HepG2 (cell line): ENCODE measurements around the gene GTF2A1. TPM values are rescaled to one million over a fixed set of nuclear protein-coding genes. Genes with fewer than 3 reads are reported as not detected.

Experiments
- ERF ChIP-seq: IDR thresholded peaks from 2 replicates; pipeline ENCODE4 v1.6.1; 2018; ENCODE audit warnings: missing biosample characterization, missing genetic modification reagents
- GLI4 ChIP-seq: sonication (generic); formaldehyde crosslinking; IDR thresholded peaks from 2 replicates; pipeline ENCODE4 v1.5.1; 2020; ENCODE audit warnings: missing genetic modification reagents, mild to moderate bottlenecking, moderate library complexity, borderline replicate concordance
- GTF3A ChIP-seq: sonication (generic); formaldehyde crosslinking; conservative IDR thresholded peaks from 2 replicates; pipeline ENCODE4 v1.4.0; 2020; ENCODE audit warnings: mild to moderate bottlenecking, missing genetic modification reagents
- MYC ChIP-seq: sonication (generic); formaldehyde crosslinking; IDR thresholded peaks from 2 replicates; pipeline ENCODE4 v1.9.0; 2021; ENCODE audit warnings: missing genetic modification reagents, borderline replicate concordance
- NKX3-1 ChIP-seq: sonication (generic); formaldehyde crosslinking; IDR thresholded peaks from 2 replicates; pipeline ENCODE4 v1.5.0; 2020; ENCODE audit warnings: missing genetic modification reagents
- PITX1 ChIP-seq: sonication (generic); formaldehyde crosslinking; IDR thresholded peaks from 2 replicates; pipeline ENCODE4 v1.5.1; 2020; ENCODE audit warnings: mild to moderate bottlenecking, missing genetic modification reagents
- REXO4 ChIP-seq: sonication (generic); formaldehyde crosslinking; IDR thresholded peaks from 2 replicates; pipeline ENCODE4 v1.8.0; 2022; ENCODE audit warnings: missing genetic modification reagents, mild to moderate bottlenecking, borderline replicate concordance
- RFX5 ChIP-seq: IDR thresholded peaks from 2 replicates; pipeline ENCODE4 v1.6.1; 2011; ENCODE audit warnings: low read depth, low read length, improper control_type of control experiment
- TBP ChIP-seq: sonication (generic); formaldehyde crosslinking; IDR thresholded peaks from 2 replicates; pipeline ENCODE4 v1.5.0; 2020; ENCODE audit warnings: missing genetic modification reagents
- U2AF1 ChIP-seq: fragments of 200-400 bp; formaldehyde crosslinking; optimal IDR thresholded peaks from 2 replicates; pipeline ENCODE3; 2017; ENCODE audit warnings: mild to moderate bottlenecking, low read depth, low read length
- ZNF12 ChIP-seq: sonication (generic); formaldehyde crosslinking; IDR thresholded peaks from 2 replicates; pipeline ENCODE4 v1.5.0; 2020; ENCODE audit warnings: missing genetic modification reagents
- ZNF333 ChIP-seq: sonication (generic); formaldehyde crosslinking; IDR thresholded peaks from 2 replicates; pipeline ENCODE4 v1.4.0; 2020; ENCODE audit warnings: mild to moderate bottlenecking, missing genetic modification reagents, borderline replicate concordance
- ZNF670 ChIP-seq: sonication (generic); formaldehyde crosslinking; IDR thresholded peaks from 2 replicates; pipeline ENCODE4 v1.8.0; 2022; ENCODE audit warnings: mild to moderate bottlenecking, missing genetic modification reagents, borderline replicate concordance
- ZXDC ChIP-seq: sonication (generic); formaldehyde crosslinking; IDR thresholded peaks from 2 replicates; pipeline ENCODE4 v1.5.0; 2020; ENCODE audit warnings: mild to moderate bottlenecking, missing genetic modification reagents
- polyA plus RNA-seq, 8 experiments: library from polyadenylated mRNA; depleted of rRNA in 3 of 8; stranded (reverse) in 7 of 8; unstranded in 1 of 8; fragments of >200 nt; fragmentation: Illumina TruSeq in 4 of 8; extraction: Trizol in 4 of 8; gene quantifications; 2 replicates each; pipeline versions ENCODE4 v1.2.1 to v1.2.3, GENCODE V29; 2011 to 2016; ENCODE audit warnings: low read depth in 4 of 8, missing spikeins in 1 of 8, mixed read lengths in 1 of 8; ENCODE audit not compliant: insufficient read depth in 1 of 8
- total RNA-seq, 5 experiments: library from RNA; depleted of rRNA; stranded (reverse); fragments of >200 nt; fragmentation: Illumina TruSeq; extraction: Trizol; gene quantifications; 2 replicates each; pipeline ENCODE4 v1.2.3, GENCODE V29; 2016; ENCODE audit warnings: low read depth in 1 of 5
- TF ChIP-seq, protein P1 (sequence below): sonication (generic); formaldehyde crosslinking; conservative IDR thresholded peaks from 2 replicates; pipeline ENCODE4 v1.4.0; 2020; ENCODE audit warnings: missing genetic modification reagents
- TF ChIP-seq, protein P2 (sequence below), 2 experiments: IDR thresholded peaks; 2 replicates each; pipeline ENCODE4 v1.6.1; 2011 to 2012; ENCODE audit warnings: low read length in 2 of 2, borderline replicate concordance in 1 of 2, low read depth in 1 of 2, mild to moderate bottlenecking in 1 of 2, moderate library complexity in 1 of 2
- TF ChIP-seq, protein P3 (sequence below): sonication (generic); formaldehyde crosslinking; conservative IDR thresholded peaks from 2 replicates; pipeline ENCODE4 v1.5.0; 2020; ENCODE audit warnings: missing genetic modification reagents

GTF2A1 gene
- total and polyA plus RNA-seq, 2 of the 13 experiments (the other 11 are each of a cell fraction or from before 2014, with no cell fraction given): 14.9 to 17.5 TPM

- TF ChIP-seq, protein P1, sequence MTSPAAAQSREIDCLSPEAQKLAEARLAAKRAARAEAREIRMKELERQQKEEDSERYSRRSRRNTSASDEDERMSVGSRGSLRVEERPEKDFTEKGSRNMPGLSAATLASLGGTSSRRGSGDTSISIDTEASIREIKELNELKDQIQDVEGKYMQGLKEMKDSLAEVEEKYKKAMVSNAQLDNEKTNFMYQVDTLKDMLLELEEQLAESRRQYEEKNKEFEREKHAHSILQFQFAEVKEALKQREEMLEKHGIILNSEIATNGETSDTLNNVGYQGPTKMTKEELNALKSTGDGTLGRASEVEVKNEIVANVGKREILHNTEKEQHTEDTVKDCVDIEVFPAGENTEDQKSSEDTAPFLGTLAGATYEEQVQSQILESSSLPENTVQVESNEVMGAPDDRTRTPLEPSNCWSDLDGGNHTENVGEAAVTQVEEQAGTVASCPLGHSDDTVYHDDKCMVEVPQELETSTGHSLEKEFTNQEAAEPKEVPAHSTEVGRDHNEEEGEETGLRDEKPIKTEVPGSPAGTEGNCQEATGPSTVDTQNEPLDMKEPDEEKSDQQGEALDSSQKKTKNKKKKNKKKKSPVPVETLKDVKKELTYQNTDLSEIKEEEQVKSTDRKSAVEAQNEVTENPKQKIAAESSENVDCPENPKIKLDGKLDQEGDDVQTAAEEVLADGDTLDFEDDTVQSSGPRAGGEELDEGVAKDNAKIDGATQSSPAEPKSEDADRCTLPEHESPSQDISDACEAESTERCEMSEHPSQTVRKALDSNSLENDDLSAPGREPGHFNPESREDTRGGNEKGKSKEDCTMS (CRISPR knock-in tag): no peak
- no peak; the same call in none of the 2 replicates for TF ChIP-seq ERF (CRISPR knock-in tag)
- peak; percentile 48; the same call in 1 of the 2 replicates for TF ChIP-seq MYC (CRISPR knock-in tag)
- no peak for TF ChIP-seq U2AF1
- no peak for TF ChIP-seq GTF3A (CRISPR knock-in tag)
- 0 out of 2 replicates have a peak, but pooled peaks have one; percentile 2 for TF ChIP-seq GLI4
- no peak for TF ChIP-seq ZNF670 (CRISPR knock-in tag)
- TF ChIP-seq ZNF333 (CRISPR knock-in tag): no peak
- TF ChIP-seq, protein P2, sequence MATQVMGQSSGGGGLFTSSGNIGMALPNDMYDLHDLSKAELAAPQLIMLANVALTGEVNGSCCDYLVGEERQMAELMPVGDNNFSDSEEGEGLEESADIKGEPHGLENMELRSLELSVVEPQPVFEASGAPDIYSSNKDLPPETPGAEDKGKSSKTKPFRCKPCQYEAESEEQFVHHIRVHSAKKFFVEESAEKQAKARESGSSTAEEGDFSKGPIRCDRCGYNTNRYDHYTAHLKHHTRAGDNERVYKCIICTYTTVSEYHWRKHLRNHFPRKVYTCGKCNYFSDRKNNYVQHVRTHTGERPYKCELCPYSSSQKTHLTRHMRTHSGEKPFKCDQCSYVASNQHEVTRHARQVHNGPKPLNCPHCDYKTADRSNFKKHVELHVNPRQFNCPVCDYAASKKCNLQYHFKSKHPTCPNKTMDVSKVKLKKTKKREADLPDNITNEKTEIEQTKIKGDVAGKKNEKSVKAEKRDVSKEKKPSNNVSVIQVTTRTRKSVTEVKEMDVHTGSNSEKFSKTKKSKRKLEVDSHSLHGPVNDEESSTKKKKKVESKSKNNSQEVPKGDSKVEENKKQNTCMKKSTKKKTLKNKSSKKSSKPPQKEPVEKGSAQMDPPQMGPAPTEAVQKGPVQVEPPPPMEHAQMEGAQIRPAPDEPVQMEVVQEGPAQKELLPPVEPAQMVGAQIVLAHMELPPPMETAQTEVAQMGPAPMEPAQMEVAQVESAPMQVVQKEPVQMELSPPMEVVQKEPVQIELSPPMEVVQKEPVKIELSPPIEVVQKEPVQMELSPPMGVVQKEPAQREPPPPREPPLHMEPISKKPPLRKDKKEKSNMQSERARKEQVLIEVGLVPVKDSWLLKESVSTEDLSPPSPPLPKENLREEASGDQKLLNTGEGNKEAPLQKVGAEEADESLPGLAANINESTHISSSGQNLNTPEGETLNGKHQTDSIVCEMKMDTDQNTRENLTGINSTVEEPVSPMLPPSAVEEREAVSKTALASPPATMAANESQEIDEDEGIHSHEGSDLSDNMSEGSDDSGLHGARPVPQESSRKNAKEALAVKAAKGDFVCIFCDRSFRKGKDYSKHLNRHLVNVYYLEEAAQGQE (IDR thresholded peaks at IDR 0.05; ENCODE audit: borderline replicate concordance in 1 of 2, low read depth in 1 of 2, low read length in 2 of 2): no peak
- no peak for TF ChIP-seq ZNF12 (CRISPR knock-in tag)
- TF ChIP-seq REXO4 (CRISPR knock-in tag): no peak
- no peak for TF ChIP-seq TBP (CRISPR knock-in tag)
- TF ChIP-seq NKX3-1 (CRISPR knock-in tag): no peak; the same call in 1 of the 2 replicates
- no peak for TF ChIP-seq RFX5
- TF ChIP-seq PITX1 (CRISPR knock-in tag): peak; percentile 24; the same call in 1 of the 2 replicates
- TF ChIP-seq, protein P3, sequence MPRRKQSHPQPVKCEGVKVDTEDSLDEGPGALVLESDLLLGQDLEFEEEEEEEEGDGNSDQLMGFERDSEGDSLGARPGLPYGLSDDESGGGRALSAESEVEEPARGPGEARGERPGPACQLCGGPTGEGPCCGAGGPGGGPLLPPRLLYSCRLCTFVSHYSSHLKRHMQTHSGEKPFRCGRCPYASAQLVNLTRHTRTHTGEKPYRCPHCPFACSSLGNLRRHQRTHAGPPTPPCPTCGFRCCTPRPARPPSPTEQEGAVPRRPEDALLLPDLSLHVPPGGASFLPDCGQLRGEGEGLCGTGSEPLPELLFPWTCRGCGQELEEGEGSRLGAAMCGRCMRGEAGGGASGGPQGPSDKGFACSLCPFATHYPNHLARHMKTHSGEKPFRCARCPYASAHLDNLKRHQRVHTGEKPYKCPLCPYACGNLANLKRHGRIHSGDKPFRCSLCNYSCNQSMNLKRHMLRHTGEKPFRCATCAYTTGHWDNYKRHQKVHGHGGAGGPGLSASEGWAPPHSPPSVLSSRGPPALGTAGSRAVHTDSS (CRISPR knock-in tag): no peak
- TF ChIP-seq ZXDC (CRISPR knock-in tag): 0 out of 2 replicates have a peak, but pooled peaks have one; percentile 63
These were observed 50.5 kb downstream of the GTF2A1 start (continued) for GRCh38 chr14:81170104-81170828.
